HL-60 (cell line): ENCODE results near the gene STT3B.

Source experiments
- DNase-seq, 2 experiments: peaks; one replicate each; pipeline ENCODE4 v3.0.0-alpha.2; 2010 to 2020; ENCODE audit warnings: low read depth in 1 of 2, low spot score in 1 of 2
- H3K27ac ChIP-seq: fragments of 250-450 bp; sonication (Bioruptor Pico); replicated peaks from 2 replicates; pipeline ENCODE4 v1.5.1; 2020; ENCODE audit warnings: mild to moderate bottlenecking, moderate library complexity
- H3K27me3 ChIP-seq: fragments of 250-450 bp; sonication (Bioruptor Pico); 2 replicates; pipeline ENCODE4 v1.5.1; 2021; ENCODE audit warnings: mild to moderate bottlenecking, moderate library complexity; ENCODE audit not compliant: insufficient read depth, poor library complexity, severe bottlenecking
- H3K4me3 ChIP-seq: replicated peaks from 2 replicates; pipeline ENCODE4 v1.5.1; 2011; ENCODE audit warnings: mild to moderate bottlenecking, control low read depth, low read length; ENCODE audit not compliant: insufficient read depth
- GABPA ChIP-seq: IDR thresholded peaks from 2 replicates; pipeline ENCODE4 v1.6.1; 2012; ENCODE audit warnings: low read depth
- POLR2AphosphoS5 ChIP-seq: IDR thresholded peaks from 2 replicates; pipeline ENCODE4 v1.6.1; 2012; ENCODE audit warnings: low read depth
- SPI1 ChIP-seq: IDR thresholded peaks from 2 replicates; pipeline ENCODE4 v1.6.1; 2012; ENCODE audit warnings: low read depth, mild to moderate bottlenecking, borderline replicate concordance
- TF ChIP-seq, protein P1 (sequence below): IDR thresholded peaks from 2 replicates; pipeline ENCODE4 v1.6.1; 2012; ENCODE audit warnings: low read depth; ENCODE audit not compliant: insufficient replicate concordance
- TF ChIP-seq, protein P2 (sequence below): IDR thresholded peaks from one replicate; pipeline ENCODE4 v1.5.1; 2011; ENCODE audit warnings: low read length, control low read depth, inconsistent platforms; ENCODE audit not compliant: insufficient read depth

The STT3B gene

DNA sequence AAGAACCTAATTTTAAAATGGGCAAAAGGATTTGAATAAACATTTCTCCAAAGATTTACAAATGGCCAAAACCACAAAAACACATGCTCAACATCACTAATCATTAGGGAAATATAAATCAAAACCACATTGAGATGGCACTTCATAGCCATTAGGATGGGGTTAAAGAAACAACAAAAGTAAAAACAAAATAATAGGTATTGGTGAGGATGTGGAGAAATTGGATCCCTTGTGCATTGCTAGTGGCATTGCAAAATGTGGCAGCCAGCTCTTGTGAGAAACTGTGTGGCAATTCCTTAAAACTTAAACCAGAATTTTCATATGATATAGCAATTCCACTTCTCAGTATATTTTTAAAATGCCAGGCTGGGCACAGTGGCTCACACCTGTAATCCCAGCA is 126.5 kb downstream of the STT3B start:
- DNase-seq: peak in 1 of 2 experiments; percentile 11
- Histone ChIP-seq H3K27me3 (no peaks in the 10 kb centered on the region), H3K4me3 (no peak overlapping the region), H3K27ac (no peak overlapping the region)
- TF ChIP-seq, protein P1, sequence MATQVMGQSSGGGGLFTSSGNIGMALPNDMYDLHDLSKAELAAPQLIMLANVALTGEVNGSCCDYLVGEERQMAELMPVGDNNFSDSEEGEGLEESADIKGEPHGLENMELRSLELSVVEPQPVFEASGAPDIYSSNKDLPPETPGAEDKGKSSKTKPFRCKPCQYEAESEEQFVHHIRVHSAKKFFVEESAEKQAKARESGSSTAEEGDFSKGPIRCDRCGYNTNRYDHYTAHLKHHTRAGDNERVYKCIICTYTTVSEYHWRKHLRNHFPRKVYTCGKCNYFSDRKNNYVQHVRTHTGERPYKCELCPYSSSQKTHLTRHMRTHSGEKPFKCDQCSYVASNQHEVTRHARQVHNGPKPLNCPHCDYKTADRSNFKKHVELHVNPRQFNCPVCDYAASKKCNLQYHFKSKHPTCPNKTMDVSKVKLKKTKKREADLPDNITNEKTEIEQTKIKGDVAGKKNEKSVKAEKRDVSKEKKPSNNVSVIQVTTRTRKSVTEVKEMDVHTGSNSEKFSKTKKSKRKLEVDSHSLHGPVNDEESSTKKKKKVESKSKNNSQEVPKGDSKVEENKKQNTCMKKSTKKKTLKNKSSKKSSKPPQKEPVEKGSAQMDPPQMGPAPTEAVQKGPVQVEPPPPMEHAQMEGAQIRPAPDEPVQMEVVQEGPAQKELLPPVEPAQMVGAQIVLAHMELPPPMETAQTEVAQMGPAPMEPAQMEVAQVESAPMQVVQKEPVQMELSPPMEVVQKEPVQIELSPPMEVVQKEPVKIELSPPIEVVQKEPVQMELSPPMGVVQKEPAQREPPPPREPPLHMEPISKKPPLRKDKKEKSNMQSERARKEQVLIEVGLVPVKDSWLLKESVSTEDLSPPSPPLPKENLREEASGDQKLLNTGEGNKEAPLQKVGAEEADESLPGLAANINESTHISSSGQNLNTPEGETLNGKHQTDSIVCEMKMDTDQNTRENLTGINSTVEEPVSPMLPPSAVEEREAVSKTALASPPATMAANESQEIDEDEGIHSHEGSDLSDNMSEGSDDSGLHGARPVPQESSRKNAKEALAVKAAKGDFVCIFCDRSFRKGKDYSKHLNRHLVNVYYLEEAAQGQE: no peak
- TF ChIP-seq POLR2AphosphoS5 (no peak), GABPA (no peak), SPI1 (no peak)
- TF ChIP-seq, protein P2, sequence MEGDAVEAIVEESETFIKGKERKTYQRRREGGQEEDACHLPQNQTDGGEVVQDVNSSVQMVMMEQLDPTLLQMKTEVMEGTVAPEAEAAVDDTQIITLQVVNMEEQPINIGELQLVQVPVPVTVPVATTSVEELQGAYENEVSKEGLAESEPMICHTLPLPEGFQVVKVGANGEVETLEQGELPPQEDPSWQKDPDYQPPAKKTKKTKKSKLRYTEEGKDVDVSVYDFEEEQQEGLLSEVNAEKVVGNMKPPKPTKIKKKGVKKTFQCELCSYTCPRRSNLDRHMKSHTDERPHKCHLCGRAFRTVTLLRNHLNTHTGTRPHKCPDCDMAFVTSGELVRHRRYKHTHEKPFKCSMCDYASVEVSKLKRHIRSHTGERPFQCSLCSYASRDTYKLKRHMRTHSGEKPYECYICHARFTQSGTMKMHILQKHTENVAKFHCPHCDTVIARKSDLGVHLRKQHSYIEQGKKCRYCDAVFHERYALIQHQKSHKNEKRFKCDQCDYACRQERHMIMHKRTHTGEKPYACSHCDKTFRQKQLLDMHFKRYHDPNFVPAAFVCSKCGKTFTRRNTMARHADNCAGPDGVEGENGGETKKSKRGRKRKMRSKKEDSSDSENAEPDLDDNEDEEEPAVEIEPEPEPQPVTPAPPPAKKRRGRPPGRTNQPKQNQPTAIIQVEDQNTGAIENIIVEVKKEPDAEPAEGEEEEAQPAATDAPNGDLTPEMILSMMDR: no peak

DNA sequence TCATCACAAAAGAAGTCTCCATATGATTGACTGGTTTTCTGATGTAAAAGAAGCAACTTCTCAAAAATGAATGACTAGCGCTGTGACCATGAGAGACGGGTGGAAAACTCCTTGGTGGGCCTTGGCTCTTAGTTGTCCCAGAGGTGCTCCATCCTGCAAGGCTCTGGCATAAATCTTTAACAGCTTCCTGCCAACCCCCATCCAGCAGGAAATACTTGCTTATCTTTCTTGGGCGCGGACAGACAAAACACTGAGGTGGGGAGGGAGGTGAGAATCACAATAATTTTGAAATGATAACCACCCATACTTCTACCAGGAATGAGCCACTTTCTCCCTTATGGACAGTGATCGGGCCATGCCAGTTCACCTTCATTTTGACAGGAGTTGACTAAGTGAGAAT is 128.6 kb downstream of the STT3B start:
- Histone ChIP-seq H3K4me3 (no peak overlapping the region), H3K27ac (no peak overlapping the region), H3K27me3 (no peaks in the 10 kb centered on the region)
- DNase-seq: no peak
- TF ChIP-seq GABPA (no peak), POLR2AphosphoS5 (no peak), SPI1 (no peak)
- TF ChIP-seq, protein P1: no peak
- TF ChIP-seq, protein P2: no peak

DNA sequence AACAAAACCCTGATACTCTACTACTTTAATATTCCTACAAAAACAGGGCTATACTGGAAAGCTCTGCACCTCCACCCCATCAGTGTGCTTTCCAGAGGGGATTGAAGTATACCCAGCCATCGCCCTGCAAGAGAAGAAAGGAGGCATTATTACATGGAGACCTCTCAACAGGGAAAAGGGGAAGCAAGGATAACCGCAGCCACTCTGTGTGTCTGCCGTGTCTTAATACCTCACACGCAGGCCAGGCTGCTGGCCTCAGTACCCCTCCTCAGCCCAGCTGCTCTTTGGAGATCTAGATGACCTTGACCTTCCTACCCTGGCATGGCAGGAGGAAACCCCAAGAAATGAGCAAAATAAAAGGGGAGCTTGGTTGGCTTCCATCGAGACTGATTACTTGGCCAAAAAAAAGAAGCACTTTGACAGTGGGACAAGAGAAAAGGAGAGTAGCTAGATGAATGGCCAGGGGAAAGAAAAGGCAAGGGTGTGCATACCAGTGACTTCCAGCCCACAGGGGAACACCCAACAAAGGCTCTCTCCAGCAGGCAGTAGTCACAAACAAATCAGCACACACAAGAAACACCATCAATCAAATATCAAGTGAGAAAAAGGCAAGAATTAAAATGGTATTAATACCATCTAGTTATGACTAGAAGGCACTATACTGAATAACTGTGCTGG is 129.4 kb downstream of the STT3B start:
- H3K27me3 ChIP-seq: no peaks in the 10 kb centered on the region
- H3K4me3 ChIP-seq: no peak overlapping the region
- peak in 1 of 2 experiments; percentile 84 for DNase-seq
- peak overlapping the region; percentile 12 for H3K27ac ChIP-seq
- TF ChIP-seq, protein P2: no peak
- TF ChIP-seq GABPA: no peak
- 0 out of 2 replicates have a peak, but pooled peaks have one; percentile 22 for TF ChIP-seq POLR2AphosphoS5
- TF ChIP-seq SPI1: peak; percentile 37; the same call in 1 of the 2 replicates

DNA sequence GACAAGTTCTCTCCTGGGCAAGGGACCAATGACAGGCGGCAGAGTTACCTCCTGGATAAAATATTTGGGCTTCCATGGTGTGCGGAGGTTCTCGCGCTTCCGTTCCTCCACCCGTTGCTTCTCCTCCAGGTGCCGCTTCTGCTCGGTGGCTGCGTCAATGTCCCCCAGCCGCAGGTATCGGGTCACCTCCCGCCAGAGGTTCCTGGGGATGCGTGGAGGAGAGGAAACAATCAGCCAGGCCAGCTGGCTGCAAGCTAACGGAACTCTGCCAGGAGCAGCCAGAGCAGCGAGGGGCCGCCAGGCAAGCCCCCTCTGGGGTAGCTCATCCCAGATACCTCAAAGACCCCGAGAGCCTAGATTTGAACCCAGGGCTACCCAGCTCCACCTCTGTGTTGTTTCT is 131.3 kb downstream of the STT3B start:
- Histone ChIP-seq H3K4me3 (no peak overlapping the region), H3K27me3 (no peaks in the 10 kb centered on the region), H3K27ac (no peak overlapping the region)
- no peak for DNase-seq
- TF ChIP-seq POLR2AphosphoS5 (no peak), SPI1 (no peak), GABPA (no peak)
- TF ChIP-seq, protein P1: no peak
- TF ChIP-seq, protein P2: no peak
